CD14-positive monocyte (primary cell): ENCODE data around the gene TGFBR3. TPM values are rescaled to one million over a fixed set of nuclear protein-coding genes. Genes with fewer than 3 reads are reported as not detected.

Source experiments
- DNase-seq, 3 donors: peaks; one replicate each; pipeline ENCODE4 v3.0.0-alpha.2; 2011 to 2022
- H2AFZ ChIP-seq: 2 replicates; pipeline ENCODE4 v1.6.0; 2012; ENCODE audit warnings: mild to moderate bottlenecking, low read depth, low read length, inconsistent platforms; ENCODE audit not compliant: insufficient read depth, poor library complexity, severe bottlenecking
- H3K27ac ChIP-seq, 2 donors: 1 replicate in 1 of 2; 2 replicates in 1 of 2; pipeline ENCODE4 v1.5.1; 2012 to 2013; ENCODE audit warnings: low read length in 2 of 2, control low read depth in 1 of 2, inconsistent platforms in 1 of 2, low read depth in 1 of 2, mild to moderate bottlenecking in 1 of 2
- H3K27me3 ChIP-seq, 2 donors: one replicate each; pipeline versions ENCODE4 v1.6.0 to v1.6.1; 2011 to 2013; ENCODE audit warnings: low read length in 2 of 2; ENCODE audit not compliant: control insufficient read depth in 2 of 2, insufficient read depth in 2 of 2
- H3K36me3 ChIP-seq, 2 donors: replicated peaks in 1 of 2; 1 replicate in 1 of 2; 2 replicates in 1 of 2; pipeline versions ENCODE4 v1.5.1 to v1.6.1; 2012 to 2013; ENCODE audit warnings: low read length in 2 of 2, control low read depth in 1 of 2, inconsistent platforms in 1 of 2, mild to moderate bottlenecking in 1 of 2; ENCODE audit not compliant: insufficient read depth in 2 of 2, control insufficient read depth in 1 of 2
- H3K4me1 ChIP-seq, 2 donors: 1 replicate in 1 of 2; 2 replicates in 1 of 2; pipeline versions ENCODE4 v1.5.1 to v1.6.1; 2012 to 2013; ENCODE audit warnings: low read length in 2 of 2, control low read depth in 1 of 2, inconsistent platforms in 1 of 2, mild to moderate bottlenecking in 1 of 2, moderate library complexity in 1 of 2; ENCODE audit not compliant: insufficient read depth in 2 of 2, control insufficient read depth in 1 of 2
- H3K4me2 ChIP-seq: replicated peaks from 2 replicates; pipeline ENCODE3; 2012; ENCODE audit warnings: low read length, moderate library complexity, mild to moderate bottlenecking; ENCODE audit not compliant: poor library complexity, severe bottlenecking; ENCODE audit errors: extremely low read depth
- H3K4me3 ChIP-seq, 3 experiments: fragments of 200-600 bp in 1 of 3; sonication (generic) in 1 of 3; replicated peaks in 1 of 3; 1 replicate in 2 of 3; 2 replicates in 1 of 3; pipeline ENCODE4 v1.5.1; 2011 to 2013; ENCODE audit warnings: low read length in 3 of 3, mild to moderate bottlenecking in 3 of 3, control low read depth in 2 of 3, low read depth in 2 of 3, inconsistent platforms in 1 of 3, moderate library complexity in 1 of 3
- H3K79me2 ChIP-seq: 2 replicates; pipeline ENCODE4 v1.6.0; 2012; ENCODE audit warnings: mild to moderate bottlenecking, control low read depth, inconsistent platforms, low read length, moderate library complexity; ENCODE audit not compliant: insufficient read depth
- H3K9ac ChIP-seq: 2 replicates; pipeline ENCODE4 v1.6.0; 2017; ENCODE audit warnings: low read length, mild to moderate bottlenecking; ENCODE audit not compliant: insufficient read depth, poor library complexity, severe bottlenecking
- H3K9me3 ChIP-seq, 2 donors: replicated peaks in 1 of 2; 1 replicate in 1 of 2; 2 replicates in 1 of 2; pipeline versions ENCODE4 v1.5.1 to v1.6.1; 2012 to 2013; ENCODE audit warnings: low read length in 2 of 2, control low read depth in 1 of 2; ENCODE audit not compliant: control insufficient read depth in 1 of 2, insufficient read depth in 1 of 2
- H4K20me1 ChIP-seq: 2 replicates; pipeline ENCODE4 v1.6.0; 2012; ENCODE audit warnings: mild to moderate bottlenecking, low read length, control low read depth, moderate library complexity; ENCODE audit not compliant: insufficient read depth
- H3K27ac Mint-ChIP-seq, 7 donors: one replicate each; pipeline ENCODE4 v1.8.0; 2020; ENCODE audit warnings: mild to moderate bottlenecking in 7 of 7, mixed read lengths in 7 of 7, moderate library complexity in 6 of 7, inconsistent platforms in 2 of 7
- H3K27me3 Mint-ChIP-seq, 3 donors: one replicate each; pipeline ENCODE4 v1.8.0; 2021 to 2022; ENCODE audit warnings: low read depth in 3 of 3, mild to moderate bottlenecking in 3 of 3, mixed read lengths in 3 of 3, moderate library complexity in 3 of 3, inconsistent platforms in 1 of 3
- H3K36me3 Mint-ChIP-seq, 2 donors: one replicate each; pipeline ENCODE4 v1.8.0; 2020; ENCODE audit warnings: mixed read lengths in 2 of 2, inconsistent platforms in 1 of 2, mild to moderate bottlenecking in 1 of 2
- H3K4me1 Mint-ChIP-seq: one replicate; pipeline ENCODE4 v1.8.0; 2020; ENCODE audit warnings: mild to moderate bottlenecking, mixed read lengths
- H3K4me3 Mint-ChIP-seq, 2 donors: one replicate each; pipeline ENCODE4 v1.8.0; 2020; ENCODE audit warnings: mild to moderate bottlenecking in 2 of 2, mixed read lengths in 2 of 2, moderate library complexity in 1 of 2
- H3K9me3 Mint-ChIP-seq, 7 donors: one replicate each; pipeline ENCODE4 v1.8.0; 2020 to 2022; ENCODE audit warnings: mixed read lengths in 7 of 7, mild to moderate bottlenecking in 6 of 7, moderate library complexity in 6 of 7, inconsistent platforms in 2 of 7
- WGBS: methylation state at CpG from one replicate; pipeline ENCODE4 v1.1.5; 2013; ENCODE audit warnings: missing lambda C conversion rate; ENCODE audit not compliant: insufficient coverage; 5-methylcytosine and 5-hydroxymethylcytosine counted together
- intact Hi-C, 2 donors: fragments of 100-400 bp; cut with micrococcal nuclease; formaldehyde crosslinking; loops; one replicate each; pipeline versions ENCODE4 v1.15.0 to v1.15.1; 2023
- polyA plus RNA-seq, 3 donors: library from polyadenylated mRNA; depleted of rRNA in 1 of 3; unstranded in 2 of 3; stranded (reverse) in 1 of 3; fragments of 300-500 nt in 2 of 3; fragments of >200 nt in 1 of 3; fragmentation: Illumina TruSeq in 2 of 3; gene quantifications; 1 replicate in 2 of 3; 2 replicates in 1 of 3; pipeline ENCODE4 v1.2.3, GENCODE V29; 2012 to 2021
- TF ChIP-seq, protein P1 (sequence below): fragments of 200-600 bp; IDR thresholded peaks from one replicate; pipeline ENCODE4 v1.8.0; 2022; ENCODE audit warnings: antibody characterized with exemption, mild to moderate bottlenecking

TGFBR3 gene
- polyA plus RNA-seq, 3 donors = 0.09 to 0.28 (median 0.20) TPM

- H3K4me3 Mint-ChIP-seq = no peak overlapping the region
- Histone ChIP-seq H3K4me3 (no peak overlapping the region), H3K4me2 (no peak overlapping the region), H4K20me1 (no peaks in the 10 kb centered on the region), H3K9me3 (peaks cover 10 to 13% of the 10 kb centered on the region in 2 donors), H3K36me3 (no peaks in the 10 kb centered on the region), H2AFZ (no peak overlapping the region), H3K27me3 (no peaks in the 10 kb centered on the region), H3K9ac (no peak overlapping the region), H3K27ac (no peak overlapping the region), H3K79me2 (no peaks in the 10 kb centered on the region), H3K4me1 (no peaks in the 10 kb centered on the region)
- H3K9me3 Mint-ChIP-seq = peaks cover 0 to 13% (median 9%) of the 10 kb centered on the region in 7 donors
- H3K4me1 Mint-ChIP-seq = no peaks in the 10 kb centered on the region
- TF ChIP-seq, protein P1, sequence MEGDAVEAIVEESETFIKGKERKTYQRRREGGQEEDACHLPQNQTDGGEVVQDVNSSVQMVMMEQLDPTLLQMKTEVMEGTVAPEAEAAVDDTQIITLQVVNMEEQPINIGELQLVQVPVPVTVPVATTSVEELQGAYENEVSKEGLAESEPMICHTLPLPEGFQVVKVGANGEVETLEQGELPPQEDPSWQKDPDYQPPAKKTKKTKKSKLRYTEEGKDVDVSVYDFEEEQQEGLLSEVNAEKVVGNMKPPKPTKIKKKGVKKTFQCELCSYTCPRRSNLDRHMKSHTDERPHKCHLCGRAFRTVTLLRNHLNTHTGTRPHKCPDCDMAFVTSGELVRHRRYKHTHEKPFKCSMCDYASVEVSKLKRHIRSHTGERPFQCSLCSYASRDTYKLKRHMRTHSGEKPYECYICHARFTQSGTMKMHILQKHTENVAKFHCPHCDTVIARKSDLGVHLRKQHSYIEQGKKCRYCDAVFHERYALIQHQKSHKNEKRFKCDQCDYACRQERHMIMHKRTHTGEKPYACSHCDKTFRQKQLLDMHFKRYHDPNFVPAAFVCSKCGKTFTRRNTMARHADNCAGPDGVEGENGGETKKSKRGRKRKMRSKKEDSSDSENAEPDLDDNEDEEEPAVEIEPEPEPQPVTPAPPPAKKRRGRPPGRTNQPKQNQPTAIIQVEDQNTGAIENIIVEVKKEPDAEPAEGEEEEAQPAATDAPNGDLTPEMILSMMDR = no peak
- WGBS = 86% methylated on average over 2 of the region's 6 CpGs
- no peak for DNase-seq
- H3K36me3 Mint-ChIP-seq = no peaks in the 10 kb centered on the region
- no peak overlapping the region for H3K27ac Mint-ChIP-seq
- intact Hi-C loops = no loop called here
- H3K27me3 Mint-ChIP-seq = peaks cover 0 to 3% (median 3%) of the 10 kb centered on the region in 3 donors
Observed at GRCh38 chr1:91744953-91745639, 140.9 kb downstream of the TGFBR3 start.

DNA sequence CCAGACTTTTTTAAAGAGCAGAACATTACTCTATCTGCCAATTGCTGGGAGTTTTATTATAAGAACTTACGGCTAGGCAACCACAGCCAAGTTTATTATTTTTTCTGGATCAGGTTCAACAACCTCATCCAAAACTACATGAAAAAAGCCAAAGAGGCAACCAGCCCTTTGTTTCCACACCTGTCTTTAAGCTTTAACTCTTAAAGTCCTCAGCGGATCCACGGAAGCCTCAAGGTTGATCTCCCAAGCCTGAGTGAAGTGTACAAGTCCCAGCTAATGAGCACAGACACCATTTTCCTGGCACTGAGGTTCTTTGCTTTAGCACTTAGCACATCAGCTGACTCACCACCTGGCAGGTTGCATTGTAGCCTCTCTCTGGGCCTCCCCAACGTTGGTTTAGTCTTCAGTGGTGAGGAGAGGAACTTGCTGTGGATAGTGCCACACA, 143.1 kb downstream of the TGFBR3 start:
- Mint-ChIP-seq H3K9me3 (peaks cover 2 to 12% (median 10%) of the 10 kb centered on the region in 7 donors), H3K4me3 (no peak overlapping the region), H3K4me1 (no peaks in the 10 kb centered on the region), H3K36me3 (no peaks in the 10 kb centered on the region), H3K27ac (no peak overlapping the region), H3K27me3 (peaks cover 0 to 3% (median 3%) of the 10 kb centered on the region in 3 donors)
- no peaks in the 10 kb centered on the region for H4K20me1 ChIP-seq
- no peaks in the 10 kb centered on the region for H3K27me3 ChIP-seq
- TF ChIP-seq, protein P1 = no peak
- no peak overlapping the region for H3K4me3 ChIP-seq
- no peak overlapping the region for H3K4me2 ChIP-seq
- WGBS = 96% methylated on average over 2 of the region's 4 CpGs
- H3K79me2 ChIP-seq = no peaks in the 10 kb centered on the region
- H3K36me3 ChIP-seq = no peaks in the 10 kb centered on the region
- H3K4me1 ChIP-seq = no peaks in the 10 kb centered on the region
- H3K9me3 ChIP-seq = peaks cover 10 to 11% of the 10 kb centered on the region in 2 donors
- H2AFZ ChIP-seq = no peak overlapping the region
- no peak overlapping the region for H3K9ac ChIP-seq
- intact Hi-C loops = no loop called here
- no peak for DNase-seq
- H3K27ac ChIP-seq = no peak overlapping the region
